ENCODE measurements around the gene RGL1.
A peak's percentile ranks its signal among the peaks of the same experiment; 100 is the strongest.
"Not testable (repeated sequence)": the region's sequence is repeated elsewhere in the genome, so short reads cannot be mapped to it uniquely, and the experiment has no call there.

RGL1 gene

GRCh38 chr1:183783767-183784637, 20.9 kb upstream of the RGL1 start:
- no peak for DNase-seq (ENCODE audit: low read depth)
- no peak for TF ChIP-seq CTCF (IDR thresholded peaks at IDR 0.05; ENCODE audit: insufficient read depth, low read depth, low read length, missing control alignments)
- H3K4me3 ChIP-seq (ENCODE audit: low read depth, low read length) = no peak overlapping the region

GRCh38 chr1:183785921-183786320, 19.0 kb upstream of the RGL1 start:
- H3K4me3 ChIP-seq (ENCODE audit: low read depth, low read length); DNase-seq (ENCODE audit: low read depth): not testable (repeated sequence)

- no peak overlapping the region for H3K4me3 ChIP-seq (ENCODE audit: low read depth, low read length)
- peak; percentile 30 for DNase-seq (ENCODE audit: low read depth)
- TF ChIP-seq CTCF (IDR thresholded peaks at IDR 0.05; ENCODE audit: insufficient read depth, low read depth, low read length, missing control alignments) = no peak
These were observed 17.2 kb upstream of the RGL1 start for GRCh38 chr1:183787704-183788103.

- TF ChIP-seq CTCF (IDR thresholded peaks at IDR 0.05; ENCODE audit: insufficient read depth, low read depth, low read length, missing control alignments) = no peak
- DNase-seq (ENCODE audit: low read depth) = no peak
- H3K4me3 ChIP-seq (ENCODE audit: low read depth, low read length) = no peak overlapping the region
These were observed 13.6 kb upstream of the RGL1 start for GRCh38 chr1:183791319-183791718.

- no peak overlapping the region for H3K4me3 ChIP-seq (ENCODE audit: low read depth, low read length)
- no peak for DNase-seq (ENCODE audit: low read depth)
- no peak for TF ChIP-seq CTCF (IDR thresholded peaks at IDR 0.05; ENCODE audit: insufficient read depth, low read depth, low read length, missing control alignments)
These were observed 12.6 kb upstream of the RGL1 start for GRCh38 chr1:183792300-183792699.

- TF ChIP-seq CTCF (IDR thresholded peaks at IDR 0.05; ENCODE audit: insufficient read depth, low read depth, low read length, missing control alignments) = no peak
- no peak overlapping the region for H3K4me3 ChIP-seq (ENCODE audit: low read depth, low read length)
- no peak for DNase-seq (ENCODE audit: low read depth)
These were observed 10.8 kb upstream of the RGL1 start for GRCh38 chr1:183794088-183794487.

- DNase-seq (ENCODE audit: low read depth) = no peak
- no peak for TF ChIP-seq CTCF (IDR thresholded peaks at IDR 0.05; ENCODE audit: insufficient read depth, low read depth, low read length, missing control alignments)
- H3K4me3 ChIP-seq (ENCODE audit: low read depth, low read length) = no peak overlapping the region
These were observed 4.5 kb upstream of the RGL1 start for GRCh38 chr1:183800449-183800848.
